ENCODE data around the gene ATG4B.

GRCh38 chr2:241721852-241722251 lies 84.4 kb downstream of the ATG4B start:
- TF ChIP-seq ELK1 (IDR thresholded peaks at IDR 0.05; ENCODE audit: borderline replicate concordance, low read depth, low read length): no peak
- no peak for TF ChIP-seq RCOR1 (IDR thresholded peaks at IDR 0.05; ENCODE audit: insufficient replicate concordance, low read length)
- no peak for TF ChIP-seq CTCF (conservative IDR thresholded peaks at IDR 0.05; ENCODE audit: low read depth, low read length)
- no peak for TF ChIP-seq POLR2A (IDR thresholded peaks at IDR 0.05; ENCODE audit: low read depth, low read length)
- no peak for TF ChIP-seq CEBPB (IDR thresholded peaks at IDR 0.05; ENCODE audit: low read depth, low read length)
- TF ChIP-seq BHLHE40 (IDR thresholded peaks at IDR 0.05; ENCODE audit: low read depth, low read length): no peak
- TF ChIP-seq CHD1 (IDR thresholded peaks at IDR 0.05; ENCODE audit: low read depth, low read length): no peak
- TF ChIP-seq MAZ (IDR thresholded peaks at IDR 0.05; ENCODE audit: borderline replicate concordance, low read depth, low read length): no peak
- no peak for TF ChIP-seq RAD21 (IDR thresholded peaks at IDR 0.05; ENCODE audit: low read length)
- TF ChIP-seq RFX5 (IDR thresholded peaks at IDR 0.05; ENCODE audit: low read depth, low read length): no peak
- TF ChIP-seq FOS (IDR thresholded peaks at IDR 0.05; ENCODE audit: low read depth, low read length): no peak
- no peak for TF ChIP-seq SMC3 (IDR thresholded peaks at IDR 0.05; ENCODE audit: low read depth, low read length)
- no peak for TF ChIP-seq MAFK (IDR thresholded peaks at IDR 0.05; ENCODE audit: low read depth, low read length)
